H1 (cell line): ENCODE results near the gene SLC25A38. TPM values are rescaled to one million over a fixed set of nuclear protein-coding genes. Genes with fewer than 3 reads are reported as not detected.

Source experiments
- ATF3 ChIP-seq: IDR thresholded peaks from 2 replicates; pipeline ENCODE4 v1.6.1; 2011; ENCODE audit warnings: low read depth, mild to moderate bottlenecking, low read length; ENCODE audit not compliant: insufficient read depth
- CBX5 ChIP-seq: fragments of 300-800, 300-1000 bp; sonication (generic); IDR thresholded peaks from 2 replicates; pipeline ENCODE4 v1.7.1; 2016; ENCODE audit warnings: antibody characterized with exemption, low read length, low read depth
- polyA plus RNA-seq, 7 experiments: library from polyadenylated mRNA; depleted of rRNA in 3 of 7; stranded (reverse) in 5 of 7; unstranded in 2 of 7; fragments of >200 nt in 5 of 7; fragments of 200-250 nt in 2 of 7; gene quantifications; 1 replicate in 5 of 7; 2 replicates in 1 of 7; 4 replicates in 1 of 7; pipeline versions ENCODE4 v1.2.1 to v1.2.3, GENCODE V29; 2011 to 2013; ENCODE audit warnings: missing spikeins in 2 of 7, mixed read lengths in 2 of 7
- total RNA-seq: library from RNA; stranded (reverse); fragmentation: NEBNext Ultra II Directional; extraction: Animal tissue kit (Norgen Biotek cat#: 25700); gene quantifications from 2 replicates; pipeline ENCODE4 v1.2.1, GENCODE V29; 2021

The SLC25A38 gene
- total and polyA plus RNA-seq, 2 of the 8 experiments (the other 6 are each of a cell fraction or from before 2014, with no cell fraction given): 41.2 to 45.8 TPM

- TF ChIP-seq ATF3: no peak
- no peak for TF ChIP-seq CBX5
These were observed 24.8 kb upstream of the SLC25A38 start (continued) for GRCh38 chr3:39358333-39358732.
